Upper lobe of left lung (tissue), 4 donors: ENCODE measurements around the gene PAX9.

ENCODE experiments used
- CTCF ChIP-seq, 6 experiments: fragments of 450-650 bp in 4 of 6; fragments of 200-600 bp in 2 of 6; sonication (generic) in 2 of 6; IDR thresholded peaks; one replicate each; pipeline ENCODE4 v1.5.1; 2016 to 2019; ENCODE audit warnings: antibody characterized with exemption in 6 of 6
- EP300 ChIP-seq, 4 donors: sonication (generic); formaldehyde crosslinking; IDR thresholded peaks; one replicate each; pipeline ENCODE4 v1.5.1; 2017; ENCODE audit warnings: antibody characterized with exemption in 4 of 4, control low read depth in 2 of 4
- POLR2A ChIP-seq, 4 donors: fragments of 450-650 bp; IDR thresholded peaks; one replicate each; pipeline ENCODE4 v1.5.1; 2016 to 2017; ENCODE audit warnings: antibody characterized with exemption in 4 of 4, mild to moderate bottlenecking in 2 of 4

DNA sequence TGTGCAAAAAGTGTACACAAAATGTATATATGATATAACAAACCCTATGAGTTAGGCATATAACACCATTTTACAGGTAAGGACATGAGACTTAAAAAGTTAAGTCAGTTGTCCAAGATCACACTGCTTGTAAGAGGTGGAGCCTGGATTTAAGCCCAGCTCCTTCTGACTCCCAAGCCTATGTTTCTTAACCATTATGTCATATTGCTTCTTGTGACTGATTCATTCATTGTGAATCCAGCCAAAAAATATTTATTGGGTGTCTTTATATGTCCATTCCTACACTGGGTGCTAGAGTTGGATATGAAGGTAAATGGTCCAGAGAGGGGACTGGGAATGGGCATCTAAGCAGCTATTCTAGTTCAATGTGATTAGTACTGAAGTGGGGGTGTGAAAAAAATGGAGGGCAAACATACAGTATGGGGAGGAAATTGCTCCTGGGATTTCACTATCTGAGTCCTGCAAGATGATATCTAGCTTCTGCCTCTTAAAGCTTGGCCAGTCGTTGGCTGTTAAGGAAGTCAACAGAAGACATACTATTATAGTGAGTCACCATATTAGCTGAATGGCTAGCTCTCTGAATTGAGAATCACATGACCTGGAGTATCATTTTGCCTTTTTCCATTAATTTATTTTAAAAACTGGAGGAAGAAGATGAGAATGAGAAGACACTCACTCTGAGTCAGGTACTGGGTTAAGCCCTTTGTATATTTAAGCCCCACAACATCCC lies 28.8 kb downstream of the PAX9 start:
- no peak for TF ChIP-seq CTCF (IDR thresholded peaks at IDR 0.05)
- no peak for TF ChIP-seq POLR2A (IDR thresholded peaks at IDR 0.05)
- no peak for TF ChIP-seq EP300 (IDR thresholded peaks at IDR 0.05)
